Astrocyte (in vitro differentiated cells and primary cell): ENCODE measurements around the gene ATP1A3. TPM values are rescaled to one million over a fixed set of nuclear protein-coding genes. Genes with fewer than 3 reads are reported as not detected.
A peak's percentile ranks its signal among the peaks of the same experiment; 100 is the strongest.

Source experiments
- DNase-seq: peaks from one replicate; pipeline ENCODE4 v3.0.0-alpha.2; 2010; ENCODE audit warnings: low read depth
- FAIRE-seq: peaks from 2 replicates; lab custom pipeline; 2011; peaks lifted over from hg19 to GRCh38; lab: Jason Lieb, UNC
- H2AFZ ChIP-seq: 2 replicates; pipeline ENCODE4 v1.6.0; 2012; ENCODE audit warnings: low read depth, low read length, inconsistent platforms
- H3K27ac ChIP-seq: 2 replicates; pipeline ENCODE4 v1.5.1; 2011; ENCODE audit warnings: low read depth, low read length, inconsistent platforms
- H3K27me3 ChIP-seq: 2 replicates; pipeline ENCODE4 v1.6.0; 2011; ENCODE audit warnings: low read length, inconsistent platforms; ENCODE audit not compliant: insufficient read depth
- H3K36me3 ChIP-seq: 2 replicates; pipeline ENCODE4 v1.5.1; 2011; ENCODE audit warnings: low read length, inconsistent platforms; ENCODE audit not compliant: insufficient read depth
- H3K4me1 ChIP-seq: 2 replicates; pipeline ENCODE4 v1.5.1; 2011; ENCODE audit warnings: low read length, inconsistent platforms; ENCODE audit not compliant: insufficient read depth
- H3K4me2 ChIP-seq: 2 replicates; pipeline ENCODE4 v1.6.0; 2012; ENCODE audit warnings: low read length, inconsistent platforms
- H3K4me3 ChIP-seq: 2 replicates; pipeline ENCODE4 v1.5.1; 2011; ENCODE audit warnings: low read depth, mild to moderate bottlenecking, low read length, inconsistent platforms; ENCODE audit not compliant: insufficient read depth
- H3K79me2 ChIP-seq: 2 replicates; pipeline ENCODE4 v1.6.0; 2012; ENCODE audit warnings: mild to moderate bottlenecking, low read length, inconsistent platforms; ENCODE audit not compliant: insufficient read depth
- H3K9ac ChIP-seq: 2 replicates; pipeline ENCODE4 v1.6.0; 2012; ENCODE audit warnings: mild to moderate bottlenecking, low read length, inconsistent platforms
- H3K9me3 ChIP-seq: 2 replicates; pipeline ENCODE4 v1.5.1; 2012; ENCODE audit warnings: low read depth, mild to moderate bottlenecking, low read length, inconsistent platforms; ENCODE audit not compliant: insufficient read depth
- H4K20me1 ChIP-seq: 2 replicates; pipeline ENCODE4 v1.6.0; 2012; ENCODE audit warnings: low read length, inconsistent platforms; ENCODE audit not compliant: insufficient read depth
- H3K27ac Mint-ChIP-seq: one replicate; pipeline ENCODE4 v1.8.0; 2021; ENCODE audit warnings: mild to moderate bottlenecking, mixed read lengths; ENCODE audit not compliant: unreplicated experiment
- H3K27me3 Mint-ChIP-seq: one replicate; pipeline ENCODE4 v1.8.0; 2021; ENCODE audit warnings: low read depth, mixed read lengths; ENCODE audit not compliant: unreplicated experiment
- H3K36me3 Mint-ChIP-seq: one replicate; pipeline ENCODE4 v1.8.0; 2021; ENCODE audit warnings: low read depth, mixed read lengths; ENCODE audit not compliant: unreplicated experiment
- H3K4me1 Mint-ChIP-seq: one replicate; pipeline ENCODE4 v1.8.0; 2021; ENCODE audit warnings: low read depth, mixed read lengths; ENCODE audit not compliant: unreplicated experiment
- H3K4me3 Mint-ChIP-seq: one replicate; pipeline ENCODE4 v1.8.0; 2021; ENCODE audit warnings: mild to moderate bottlenecking, moderate library complexity, mixed read lengths; ENCODE audit not compliant: unreplicated experiment
- H3K9me3 Mint-ChIP-seq: one replicate; pipeline ENCODE4 v1.8.0; 2021; ENCODE audit warnings: mild to moderate bottlenecking, mixed read lengths; ENCODE audit not compliant: unreplicated experiment
- CTCF ChIP-seq: IDR thresholded peaks from 2 replicates; pipeline ENCODE4 v1.5.1; 2011; ENCODE audit warnings: low read depth, mild to moderate bottlenecking, inconsistent platforms, low read length, moderate library complexity; ENCODE audit not compliant: insufficient read depth
- EZH2 ChIP-seq: IDR thresholded peaks from 2 replicates; pipeline ENCODE4 v1.6.1; 2012; ENCODE audit warnings: mild to moderate bottlenecking, low read length, inconsistent platforms; ENCODE audit not compliant: insufficient read depth
- total RNA-seq: library from RNA; stranded (reverse); gene quantifications from 2 replicates; pipeline ENCODE4 v1.2.1, GENCODE V29; 2021

The ATP1A3 gene
- total RNA-seq, 1 donor from 2014 or later, result 3.4 TPM

GRCh38 chr19:42040031-42040430, 46.0 kb upstream of the ATP1A3 start:
- H3K27me3 ChIP-seq, result no peaks in the 10 kb centered on the region
- H3K9me3 ChIP-seq, result no peaks in the 10 kb centered on the region
- TF ChIP-seq CTCF, result no peak
- TF ChIP-seq EZH2, result no peak
- H3K9ac ChIP-seq, result no peak overlapping the region
- H2AFZ ChIP-seq, result no peak overlapping the region
- Mint-ChIP-seq H3K36me3 (peaks cover 7% of the 10 kb centered on the region), H3K27ac (no peak overlapping the region), H3K4me3 (no peak overlapping the region), H3K27me3 (peaks cover 5% of the 10 kb centered on the region), H3K4me1 (no peaks in the 10 kb centered on the region), H3K9me3 (no peaks in the 10 kb centered on the region)
- no peaks in the 10 kb centered on the region for H4K20me1 ChIP-seq
- no peak overlapping the region for H3K4me2 ChIP-seq
- no peaks in the 10 kb centered on the region for H3K4me1 ChIP-seq
- no peak for DNase-seq
- no peak for FAIRE-seq
- H3K36me3 ChIP-seq, result no peaks in the 10 kb centered on the region
- H3K4me3 ChIP-seq, result no peak overlapping the region
- H3K27ac ChIP-seq, result no peak overlapping the region
- H3K79me2 ChIP-seq, result no peaks in the 10 kb centered on the region

DNA sequence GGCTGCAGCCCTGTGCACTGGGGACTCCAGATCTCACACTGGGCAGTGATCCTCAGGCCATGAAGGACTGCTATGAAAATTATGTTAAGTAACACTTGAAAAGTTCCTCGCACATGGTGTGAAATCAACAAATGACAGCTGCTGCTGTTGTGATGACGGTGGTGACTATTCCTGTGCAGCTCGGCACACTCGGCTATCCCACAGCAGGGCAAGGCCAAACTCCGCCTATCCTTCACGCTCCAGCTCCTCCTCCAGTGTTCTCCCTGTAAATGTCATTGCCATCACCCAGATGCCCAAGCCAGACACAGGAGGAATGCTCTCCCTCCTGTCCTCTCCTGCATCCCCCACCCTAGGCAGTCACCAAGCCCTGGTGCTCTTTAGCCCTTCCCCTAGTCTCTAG, 44.6 kb upstream of the ATP1A3 start:
- no peak overlapping the region for H3K4me2 ChIP-seq
- no peaks in the 10 kb centered on the region for H3K27me3 ChIP-seq
- Mint-ChIP-seq H3K4me3 (no peak overlapping the region), H3K27me3 (peaks cover 2% of the 10 kb centered on the region), H3K27ac (no peak overlapping the region), H3K36me3 (peaks cover 7% of the 10 kb centered on the region), H3K9me3 (no peaks in the 10 kb centered on the region), H3K4me1 (no peaks in the 10 kb centered on the region)
- H2AFZ ChIP-seq, result no peak overlapping the region
- H3K79me2 ChIP-seq, result no peaks in the 10 kb centered on the region
- no peak for TF ChIP-seq EZH2
- TF ChIP-seq CTCF, result no peak
- H3K36me3 ChIP-seq, result no peaks in the 10 kb centered on the region
- DNase-seq, result no peak
- H3K4me3 ChIP-seq, result no peak overlapping the region
- no peaks in the 10 kb centered on the region for H4K20me1 ChIP-seq
- no peak overlapping the region for H3K9ac ChIP-seq
- no peak overlapping the region for H3K27ac ChIP-seq
- H3K4me1 ChIP-seq, result no peaks in the 10 kb centered on the region
- FAIRE-seq, result no peak
- H3K9me3 ChIP-seq, result no peaks in the 10 kb centered on the region

DNA sequence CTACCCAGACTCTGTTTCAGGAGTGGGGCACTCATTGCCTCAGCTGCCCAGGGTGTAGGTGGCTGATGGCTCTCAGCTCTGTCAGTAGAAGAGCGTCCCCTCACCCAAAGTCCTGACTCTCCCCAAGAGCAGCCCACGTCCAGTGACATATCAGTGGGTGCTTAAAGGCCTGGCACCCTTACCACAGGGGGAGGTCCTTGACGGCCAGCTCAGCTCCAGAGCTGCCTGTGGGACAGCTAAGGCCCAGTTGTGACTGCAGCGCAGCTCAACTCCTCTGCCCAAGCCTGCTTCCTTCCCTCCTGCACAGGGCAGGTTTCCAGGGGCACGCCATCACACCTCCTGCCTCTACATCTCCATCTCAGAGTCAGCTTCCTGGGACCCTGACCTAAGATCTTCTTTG, 43.6 kb upstream of the ATP1A3 start:
- H3K36me3 Mint-ChIP-seq, result peaks cover 7% of the 10 kb centered on the region
- FAIRE-seq, result no peak
- no peak overlapping the region for H2AFZ ChIP-seq

More for the DNA sequence above, 43.6 kb upstream of the ATP1A3 start:
- Mint-ChIP-seq H3K27ac (no peak overlapping the region), H3K4me3 (peak overlapping the region; percentile 34), H3K4me1 (no peaks in the 10 kb centered on the region), H3K27me3 (peaks cover 2% of the 10 kb centered on the region), H3K9me3 (no peaks in the 10 kb centered on the region)
- DNase-seq, result no peak
- no peaks in the 10 kb centered on the region for H3K4me1 ChIP-seq
- H3K9me3 ChIP-seq, result no peaks in the 10 kb centered on the region
- H3K27me3 ChIP-seq, result no peaks in the 10 kb centered on the region
- TF ChIP-seq EZH2, result no peak
- TF ChIP-seq CTCF, result no peak
- H4K20me1 ChIP-seq, result no peaks in the 10 kb centered on the region
- no peak overlapping the region for H3K4me3 ChIP-seq
- H3K4me2 ChIP-seq, result no peak overlapping the region
- no peaks in the 10 kb centered on the region for H3K79me2 ChIP-seq
- no peaks in the 10 kb centered on the region for H3K36me3 ChIP-seq
- no peak overlapping the region for H3K9ac ChIP-seq
- H3K27ac ChIP-seq, result no peak overlapping the region
